Measurements from ENCODE around the gene ALK.

Gene ALK

GRCh38 chr2:29620890-29621289, 300.5 kb downstream of the ALK start:
- in situ Hi-C loops (cut with HindIII; ENCODE audit: low sequenced_read_pairs), result no loop called here
- H3K4me3 ChIP-seq (ENCODE audit: low read depth, low read length), result no peak overlapping the region
- no peak for TF ChIP-seq CTCF (IDR thresholded peaks at IDR 0.05; ENCODE audit: low read depth, low read length, missing control alignments)
- no peak for DNase-seq (ENCODE audit: low read depth)

DNA sequence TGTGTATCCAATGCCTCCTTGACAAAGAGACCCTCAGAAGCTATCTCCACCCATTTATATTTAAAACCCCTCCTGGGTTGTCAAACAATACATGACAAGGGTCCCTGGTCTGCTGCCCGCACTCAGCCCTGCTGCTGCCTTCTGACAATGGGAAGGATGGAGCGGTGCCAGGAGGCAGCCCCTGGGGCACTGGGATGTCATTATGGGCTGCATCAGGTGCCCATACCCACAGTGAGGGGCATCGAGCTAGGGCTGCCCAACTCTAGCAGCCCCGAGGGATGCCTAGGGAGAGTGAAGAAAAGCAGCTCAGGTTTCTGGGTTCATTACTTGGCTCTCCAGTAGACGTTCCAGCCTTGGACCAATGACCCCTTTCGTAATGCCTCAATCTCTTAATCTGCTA, 301.7 kb downstream of the ALK start:
- H3K4me3 ChIP-seq (ENCODE audit: low read depth, low read length), result no peak overlapping the region
- DNase-seq (ENCODE audit: low read depth), result no peak
- TF ChIP-seq CTCF (IDR thresholded peaks at IDR 0.05; ENCODE audit: low read depth, low read length, missing control alignments), result no peak
- in situ Hi-C loops (cut with HindIII; ENCODE audit: low sequenced_read_pairs), result no loop called here

- no peak for TF ChIP-seq CTCF (IDR thresholded peaks at IDR 0.05; ENCODE audit: low read depth, low read length, missing control alignments)
- in situ Hi-C loops (cut with HindIII; ENCODE audit: low sequenced_read_pairs), result no loop called here
- no peak for DNase-seq (ENCODE audit: low read depth)
- H3K4me3 ChIP-seq (ENCODE audit: low read depth, low read length), result no peak overlapping the region
These were observed 303.4 kb downstream of the ALK start for GRCh38 chr2:29618024-29618423.

GRCh38 chr2:29617351-29617750, 304.0 kb downstream of the ALK start:
- in situ Hi-C loops (cut with HindIII; ENCODE audit: low sequenced_read_pairs), result no loop called here
- H3K4me3 ChIP-seq (ENCODE audit: low read depth, low read length), result no peak overlapping the region
- no peak for DNase-seq (ENCODE audit: low read depth)
- no peak for TF ChIP-seq CTCF (IDR thresholded peaks at IDR 0.05; ENCODE audit: low read depth, low read length, missing control alignments)

GRCh38 chr2:29616569-29616968, 304.8 kb downstream of the ALK start:
- H3K4me3 ChIP-seq (ENCODE audit: low read depth, low read length), result no peak overlapping the region
- TF ChIP-seq CTCF (IDR thresholded peaks at IDR 0.05; ENCODE audit: low read depth, low read length, missing control alignments), result no peak
- no peak for DNase-seq (ENCODE audit: low read depth)
- in situ Hi-C loops (cut with HindIII; ENCODE audit: low sequenced_read_pairs), result no loop called here

DNA sequence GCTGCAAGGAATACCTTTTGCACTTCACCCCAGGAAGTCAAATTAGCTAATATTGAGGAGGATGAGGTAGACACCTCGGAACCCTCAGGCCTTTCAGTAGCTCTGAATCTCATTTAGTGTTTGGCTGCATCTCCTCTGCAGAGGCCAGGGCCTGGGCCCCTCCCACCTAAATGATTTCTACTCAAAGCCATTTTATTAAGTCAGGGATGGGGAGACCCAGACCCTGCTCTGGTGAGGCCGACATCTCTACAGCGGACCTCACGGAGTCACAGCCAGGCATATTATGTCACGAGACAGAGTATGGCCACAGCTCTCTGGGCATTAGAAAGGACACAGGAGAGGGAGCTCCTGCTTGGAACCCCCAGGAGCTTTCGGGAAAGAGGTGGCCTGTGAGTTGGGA, 305.5 kb downstream of the ALK start:
- in situ Hi-C loops (cut with HindIII; ENCODE audit: low sequenced_read_pairs), result no loop called here
- DNase-seq (ENCODE audit: low read depth), result no peak
- no peak for TF ChIP-seq CTCF (IDR thresholded peaks at IDR 0.05; ENCODE audit: low read depth, low read length, missing control alignments)
- H3K4me3 ChIP-seq (ENCODE audit: low read depth, low read length), result no peak overlapping the region

- DNase-seq (ENCODE audit: low read depth), result no peak
- TF ChIP-seq CTCF (IDR thresholded peaks at IDR 0.05; ENCODE audit: low read depth, low read length, missing control alignments), result no peak
- in situ Hi-C loops (cut with HindIII; ENCODE audit: low sequenced_read_pairs), result no loop called here
- H3K4me3 ChIP-seq (ENCODE audit: low read depth, low read length), result no peak overlapping the region
These were observed 306.2 kb downstream of the ALK start for GRCh38 chr2:29615183-29615582.

Data from astrocyte of the cerebellum (primary cell).